GM12878 (cell line): ENCODE data around the gene MORN4. TPM values are rescaled to one million over a fixed set of nuclear protein-coding genes. Genes with fewer than 3 reads are reported as not detected.

ENCODE experiments used
- BACH1 ChIP-seq: fragments of 450-650 bp; IDR thresholded peaks from 2 replicates; pipeline ENCODE4 v1.6.1; 2017; ENCODE audit warnings: mild to moderate bottlenecking, borderline replicate concordance
- CREB1 ChIP-seq: IDR thresholded peaks from 2 replicates; pipeline ENCODE4 v1.6.1; 2012; ENCODE audit warnings: low read depth, mild to moderate bottlenecking, inconsistent platforms
- EED ChIP-seq: sonication (generic); IDR thresholded peaks from 2 replicates; pipeline ENCODE4 v1.6.1; 2016; ENCODE audit warnings: antibody characterized with exemption, low read depth
- EP300 ChIP-seq, 2 experiments: fragments of 150-350 bp in 1 of 2; IDR thresholded peaks; 2 replicates each; pipeline ENCODE4 v1.6.1; 2011 to 2012; ENCODE audit warnings: low read depth in 2 of 2, low read length in 2 of 2, borderline replicate concordance in 1 of 2, improper control_type of control experiment in 1 of 2, inconsistent platforms in 1 of 2; ENCODE audit not compliant: control insufficient read depth in 1 of 2
- IKZF2 ChIP-seq, 2 experiments: fragments of 450-650 bp; IDR thresholded peaks; 2 replicates each; pipeline ENCODE4 v1.6.1; 2017; ENCODE audit warnings: mild to moderate bottlenecking in 2 of 2, moderate library complexity in 2 of 2
- NR2F1 ChIP-seq: fragments of 450-650 bp; conservative IDR thresholded peaks from 2 replicates; pipeline ENCODE4 v1.6.1; 2017; ENCODE audit warnings: mild to moderate bottlenecking
- SMAD1 ChIP-seq: fragments of 450-650 bp; IDR thresholded peaks from 2 replicates; pipeline ENCODE4 v1.6.1; 2018; ENCODE audit warnings: mild to moderate bottlenecking, low read depth; ENCODE audit not compliant: partially characterized antibody
- SP1 ChIP-seq: IDR thresholded peaks from one replicate; pipeline ENCODE4 v1.6.1; 2011; ENCODE audit warnings: low read depth, low read length
- TBL1XR1 ChIP-seq: IDR thresholded peaks from 2 replicates; pipeline ENCODE4 v1.6.1; 2012; ENCODE audit warnings: low read depth, low read length, improper control_type of control experiment
- ZBED1 ChIP-seq: IDR thresholded peaks from 2 replicates; pipeline ENCODE4 v1.6.1; 2016; ENCODE audit warnings: borderline replicate concordance
- ZNF384 ChIP-seq: IDR thresholded peaks from 2 replicates; pipeline ENCODE4 v1.6.1; 2012; ENCODE audit warnings: low read depth, mild to moderate bottlenecking, low read length, improper control_type of control experiment, borderline replicate concordance
- polyA plus RNA-seq, 11 experiments: library from polyadenylated mRNA; depleted of rRNA in 4 of 11; unstranded in 6 of 11; stranded (reverse) in 5 of 11; fragments of >200 nt; fragmentation: Nextera tagmentation in 4 of 11; fragmentation: Illumina TruSeq in 1 of 11; extraction: Ambion mirVana in 4 of 11; extraction: Trizol in 1 of 11; gene quantifications; 1 replicate in 1 of 11; 2 replicates in 10 of 11; pipeline versions ENCODE4 v1.2.1 to v1.2.3, GENCODE V29; 2011 to 2016; ENCODE audit warnings: inconsistent platforms in 2 of 11, missing spikeins in 2 of 11, low read depth in 1 of 11
- total RNA-seq, 4 experiments: library from RNA; depleted of rRNA in 3 of 4; stranded (reverse); fragments of >200 nt in 3 of 4; fragmentation: Illumina TruSeq in 1 of 4; extraction: Trizol in 1 of 4; gene quantifications; 2 replicates each; pipeline versions ENCODE4 v1.2.1 to v1.2.3, GENCODE V29; 2013 to 2021
- TF ChIP-seq, protein P1 (sequence below): IDR thresholded peaks from 2 replicates; pipeline ENCODE4 v1.6.1; 2012; ENCODE audit warnings: low read depth, low read length, improper control_type of control experiment
- TF ChIP-seq, protein P2 (sequence below): fragments of 450-650 bp; IDR thresholded peaks from 2 replicates; pipeline ENCODE4 v1.6.1; 2017; ENCODE audit warnings: mild to moderate bottlenecking, moderate library complexity
- TF ChIP-seq, protein P3 (sequence below): fragments of 450-650 bp; conservative IDR thresholded peaks from 2 replicates; pipeline ENCODE4 v1.6.1; 2017; ENCODE audit warnings: mild to moderate bottlenecking, moderate library complexity
- TF ChIP-seq, protein P4 (sequence below): fragments of 450-650 bp; IDR thresholded peaks from 2 replicates; pipeline ENCODE4 v1.6.1; 2016; ENCODE audit warnings: mild to moderate bottlenecking, moderate library complexity, borderline replicate concordance
- TF ChIP-seq, protein P5 (sequence below): fragments of 150-350 bp; IDR thresholded peaks from 2 replicates; pipeline ENCODE4 v1.6.1; 2014; ENCODE audit warnings: mild to moderate bottlenecking, low read depth, low read length

MORN4 gene
- total and polyA plus RNA-seq, 10 of the 15 experiments (the other 5 are each of a cell fraction or from before 2014, with no cell fraction given), result 1.3 to 5.5 (median 2.6) TPM

DNA sequence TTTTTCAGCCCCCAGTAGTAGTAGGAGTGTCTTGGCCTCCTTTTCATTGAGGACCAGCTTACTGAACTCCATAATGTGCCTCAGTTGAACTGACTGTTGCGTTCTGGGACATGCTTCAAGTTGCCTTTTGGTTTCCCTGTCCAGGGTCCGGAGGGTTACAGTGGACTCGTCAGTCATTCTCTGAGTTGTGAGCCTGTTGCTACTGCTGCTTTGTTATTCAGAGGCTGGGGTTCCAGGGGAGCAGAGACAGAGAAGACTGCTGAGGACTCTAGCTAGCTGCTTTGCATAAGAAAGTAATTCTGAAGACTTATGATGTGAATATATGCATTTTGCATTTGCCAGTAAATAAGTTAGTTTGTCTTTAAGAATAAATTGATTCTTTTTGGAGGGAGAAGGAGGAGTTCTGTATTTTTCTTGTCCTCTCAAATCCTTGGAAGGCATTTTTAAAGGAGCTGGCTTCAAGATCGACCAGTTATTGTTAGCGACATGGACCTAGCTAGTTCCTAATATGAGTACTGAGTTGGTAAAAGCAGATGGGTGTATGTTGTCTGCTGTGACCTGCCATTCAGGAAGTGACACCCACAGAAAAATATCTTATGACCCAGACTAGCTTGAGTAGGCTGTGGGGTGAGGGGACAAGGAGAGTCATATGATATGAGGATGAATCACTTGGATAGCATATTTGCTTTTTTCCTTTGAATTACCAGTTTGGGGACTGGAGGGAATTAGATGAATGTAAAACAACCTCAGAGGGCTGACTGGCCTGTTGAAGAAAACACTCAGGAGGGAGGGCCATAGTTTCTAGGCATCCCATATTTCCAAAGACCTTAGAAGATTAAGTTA lies 15.5 kb upstream of the MORN4 start (continued):
- TF ChIP-seq, protein P1, sequence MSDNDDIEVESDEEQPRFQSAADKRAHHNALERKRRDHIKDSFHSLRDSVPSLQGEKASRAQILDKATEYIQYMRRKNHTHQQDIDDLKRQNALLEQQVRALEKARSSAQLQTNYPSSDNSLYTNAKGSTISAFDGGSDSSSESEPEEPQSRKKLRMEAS, result peak; percentile 45; the same call in 1 of the 2 replicates
- TF ChIP-seq EP300 (IDR thresholded peaks at IDR 0.05; ENCODE audit: borderline replicate concordance in 1 of 2, control insufficient read depth in 1 of 2, low read depth in 2 of 2, low read length in 2 of 2) (peak in 1 of 2 experiments; percentile 45; a peak in 1 of 4 replicates), ZBED1 (no peak), NR2F1 (no peak), BACH1 (no peak), IKZF2 (IDR thresholded peaks at IDR 0.05) (peak; percentile 68 to 69), EED (no peak), SMAD1 (no peak), CREB1 (0 out of 2 replicates have a peak, but pooled peaks have one; percentile 54), SP1 (peak; percentile 65), TBL1XR1 (peak; percentile 41; the same call in 1 of the 2 replicates), ZNF384 (no peak)
- TF ChIP-seq, protein P2, sequence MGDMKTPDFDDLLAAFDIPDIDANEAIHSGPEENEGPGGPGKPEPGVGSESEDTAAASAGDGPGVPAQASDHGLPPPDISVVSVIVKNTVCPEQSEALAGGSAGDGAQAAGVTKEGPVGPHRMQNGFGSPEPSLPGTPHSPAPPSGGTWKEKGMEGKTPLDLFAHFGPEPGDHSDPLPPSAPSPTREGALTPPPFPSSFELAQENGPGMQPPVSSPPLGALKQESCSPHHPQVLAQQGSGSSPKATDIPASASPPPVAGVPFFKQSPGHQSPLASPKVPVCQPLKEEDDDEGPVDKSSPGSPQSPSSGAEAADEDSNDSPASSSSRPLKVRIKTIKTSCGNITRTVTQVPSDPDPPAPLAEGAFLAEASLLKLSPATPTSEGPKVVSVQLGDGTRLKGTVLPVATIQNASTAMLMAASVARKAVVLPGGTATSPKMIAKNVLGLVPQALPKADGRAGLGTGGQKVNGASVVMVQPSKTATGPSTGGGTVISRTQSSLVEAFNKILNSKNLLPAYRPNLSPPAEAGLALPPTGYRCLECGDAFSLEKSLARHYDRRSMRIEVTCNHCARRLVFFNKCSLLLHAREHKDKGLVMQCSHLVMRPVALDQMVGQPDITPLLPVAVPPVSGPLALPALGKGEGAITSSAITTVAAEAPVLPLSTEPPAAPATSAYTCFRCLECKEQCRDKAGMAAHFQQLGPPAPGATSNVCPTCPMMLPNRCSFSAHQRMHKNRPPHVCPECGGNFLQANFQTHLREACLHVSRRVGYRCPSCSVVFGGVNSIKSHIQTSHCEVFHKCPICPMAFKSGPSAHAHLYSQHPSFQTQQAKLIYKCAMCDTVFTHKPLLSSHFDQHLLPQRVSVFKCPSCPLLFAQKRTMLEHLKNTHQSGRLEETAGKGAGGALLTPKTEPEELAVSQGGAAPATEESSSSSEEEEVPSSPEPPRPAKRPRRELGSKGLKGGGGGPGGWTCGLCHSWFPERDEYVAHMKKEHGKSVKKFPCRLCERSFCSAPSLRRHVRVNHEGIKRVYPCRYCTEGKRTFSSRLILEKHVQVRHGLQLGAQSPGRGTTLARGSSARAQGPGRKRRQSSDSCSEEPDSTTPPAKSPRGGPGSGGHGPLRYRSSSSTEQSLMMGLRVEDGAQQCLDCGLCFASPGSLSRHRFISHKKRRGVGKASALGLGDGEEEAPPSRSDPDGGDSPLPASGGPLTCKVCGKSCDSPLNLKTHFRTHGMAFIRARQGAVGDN, result peak; percentile 80
- TF ChIP-seq, protein P3, sequence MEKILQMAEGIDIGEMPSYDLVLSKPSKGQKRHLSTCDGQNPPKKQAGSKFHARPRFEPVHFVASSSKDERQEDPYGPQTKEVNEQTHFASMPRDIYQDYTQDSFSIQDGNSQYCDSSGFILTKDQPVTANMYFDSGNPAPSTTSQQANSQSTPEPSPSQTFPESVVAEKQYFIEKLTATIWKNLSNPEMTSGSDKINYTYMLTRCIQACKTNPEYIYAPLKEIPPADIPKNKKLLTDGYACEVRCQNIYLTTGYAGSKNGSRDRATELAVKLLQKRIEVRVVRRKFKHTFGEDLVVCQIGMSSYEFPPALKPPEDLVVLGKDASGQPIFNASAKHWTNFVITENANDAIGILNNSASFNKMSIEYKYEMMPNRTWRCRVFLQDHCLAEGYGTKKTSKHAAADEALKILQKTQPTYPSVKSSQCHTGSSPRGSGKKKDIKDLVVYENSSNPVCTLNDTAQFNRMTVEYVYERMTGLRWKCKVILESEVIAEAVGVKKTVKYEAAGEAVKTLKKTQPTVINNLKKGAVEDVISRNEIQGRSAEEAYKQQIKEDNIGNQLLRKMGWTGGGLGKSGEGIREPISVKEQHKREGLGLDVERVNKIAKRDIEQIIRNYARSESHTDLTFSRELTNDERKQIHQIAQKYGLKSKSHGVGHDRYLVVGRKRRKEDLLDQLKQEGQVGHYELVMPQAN, result no peak
- TF ChIP-seq, protein P4, sequence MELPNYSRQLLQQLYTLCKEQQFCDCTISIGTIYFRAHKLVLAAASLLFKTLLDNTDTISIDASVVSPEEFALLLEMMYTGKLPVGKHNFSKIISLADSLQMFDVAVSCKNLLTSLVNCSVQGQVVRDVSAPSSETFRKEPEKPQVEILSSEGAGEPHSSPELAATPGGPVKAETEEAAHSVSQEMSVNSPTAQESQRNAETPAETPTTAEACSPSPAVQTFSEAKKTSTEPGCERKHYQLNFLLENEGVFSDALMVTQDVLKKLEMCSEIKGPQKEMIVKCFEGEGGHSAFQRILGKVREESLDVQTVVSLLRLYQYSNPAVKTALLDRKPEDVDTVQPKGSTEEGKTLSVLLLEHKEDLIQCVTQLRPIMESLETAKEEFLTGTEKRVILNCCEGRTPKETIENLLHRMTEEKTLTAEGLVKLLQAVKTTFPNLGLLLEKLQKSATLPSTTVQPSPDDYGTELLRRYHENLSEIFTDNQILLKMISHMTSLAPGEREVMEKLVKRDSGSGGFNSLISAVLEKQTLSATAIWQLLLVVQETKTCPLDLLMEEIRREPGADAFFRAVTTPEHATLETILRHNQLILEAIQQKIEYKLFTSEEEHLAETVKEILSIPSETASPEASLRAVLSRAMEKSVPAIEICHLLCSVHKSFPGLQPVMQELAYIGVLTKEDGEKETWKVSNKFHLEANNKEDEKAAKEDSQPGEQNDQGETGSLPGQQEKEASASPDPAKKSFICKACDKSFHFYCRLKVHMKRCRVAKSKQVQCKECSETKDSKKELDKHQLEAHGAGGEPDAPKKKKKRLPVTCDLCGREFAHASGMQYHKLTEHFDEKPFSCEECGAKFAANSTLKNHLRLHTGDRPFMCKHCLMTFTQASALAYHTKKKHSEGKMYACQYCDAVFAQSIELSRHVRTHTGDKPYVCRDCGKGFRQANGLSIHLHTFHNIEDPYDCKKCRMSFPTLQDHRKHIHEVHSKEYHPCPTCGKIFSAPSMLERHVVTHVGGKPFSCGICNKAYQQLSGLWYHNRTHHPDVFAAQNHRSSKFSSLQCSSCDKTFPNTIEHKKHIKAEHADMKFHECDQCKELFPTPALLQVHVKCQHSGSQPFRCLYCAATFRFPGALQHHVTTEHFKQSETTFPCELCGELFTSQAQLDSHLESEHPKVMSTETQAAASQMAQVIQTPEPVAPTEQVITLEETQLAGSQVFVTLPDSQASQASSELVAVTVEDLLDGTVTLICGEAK, result no peak
- TF ChIP-seq, protein P5, sequence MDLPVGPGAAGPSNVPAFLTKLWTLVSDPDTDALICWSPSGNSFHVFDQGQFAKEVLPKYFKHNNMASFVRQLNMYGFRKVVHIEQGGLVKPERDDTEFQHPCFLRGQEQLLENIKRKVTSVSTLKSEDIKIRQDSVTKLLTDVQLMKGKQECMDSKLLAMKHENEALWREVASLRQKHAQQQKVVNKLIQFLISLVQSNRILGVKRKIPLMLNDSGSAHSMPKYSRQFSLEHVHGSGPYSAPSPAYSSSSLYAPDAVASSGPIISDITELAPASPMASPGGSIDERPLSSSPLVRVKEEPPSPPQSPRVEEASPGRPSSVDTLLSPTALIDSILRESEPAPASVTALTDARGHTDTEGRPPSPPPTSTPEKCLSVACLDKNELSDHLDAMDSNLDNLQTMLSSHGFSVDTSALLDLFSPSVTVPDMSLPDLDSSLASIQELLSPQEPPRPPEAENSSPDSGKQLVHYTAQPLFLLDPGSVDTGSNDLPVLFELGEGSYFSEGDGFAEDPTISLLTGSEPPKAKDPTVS, result no peak
